Stimulated activated CD4-positive, alpha-beta T cell treated with anti-CD3 and anti-CD28 coated beads, Interleukin-4, amount 100 ng/mL, for 48 hours (primary cell): ENCODE results near the gene GCAT.

Experiments
- DNase-seq, 2 donors: peaks; one replicate each; pipeline ENCODE4 v3.0.0-alpha.2; 2020; ENCODE audit warnings: low read depth in 2 of 2

The GCAT gene

DNA sequence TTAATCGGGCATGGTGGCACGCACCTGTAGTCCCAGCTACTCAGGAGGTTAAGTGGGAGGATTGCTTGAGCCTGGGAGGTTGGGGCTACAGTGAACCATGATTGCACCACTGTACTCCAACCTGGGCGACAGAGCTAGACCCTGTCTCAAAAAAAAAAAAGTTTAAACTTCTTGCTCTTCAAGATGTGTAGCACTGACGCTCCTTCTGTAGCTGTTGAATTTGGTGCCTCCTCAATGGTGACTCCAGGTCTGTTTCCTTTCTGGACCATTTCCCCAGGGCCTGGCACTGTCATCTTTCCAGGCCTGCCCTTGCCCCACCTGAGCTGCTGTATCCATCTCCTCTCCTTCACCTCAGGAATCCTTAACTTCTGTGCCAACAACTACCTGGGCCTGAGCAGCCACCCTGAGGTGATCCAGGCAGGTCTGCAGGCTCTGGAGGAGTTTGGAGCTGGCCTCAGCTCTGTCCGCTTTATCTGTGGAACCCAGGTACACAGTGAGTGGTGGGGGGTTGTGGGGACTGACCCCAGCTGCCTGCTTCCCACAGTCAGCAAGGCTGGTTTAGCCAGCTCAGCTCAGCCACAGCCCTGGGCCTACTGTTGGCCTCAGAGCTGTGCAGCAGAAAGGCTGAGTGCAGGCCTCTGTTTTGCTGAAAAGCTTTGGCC is 2.1 kb downstream of the GCAT start:
- DNase-seq = no peak

DNA sequence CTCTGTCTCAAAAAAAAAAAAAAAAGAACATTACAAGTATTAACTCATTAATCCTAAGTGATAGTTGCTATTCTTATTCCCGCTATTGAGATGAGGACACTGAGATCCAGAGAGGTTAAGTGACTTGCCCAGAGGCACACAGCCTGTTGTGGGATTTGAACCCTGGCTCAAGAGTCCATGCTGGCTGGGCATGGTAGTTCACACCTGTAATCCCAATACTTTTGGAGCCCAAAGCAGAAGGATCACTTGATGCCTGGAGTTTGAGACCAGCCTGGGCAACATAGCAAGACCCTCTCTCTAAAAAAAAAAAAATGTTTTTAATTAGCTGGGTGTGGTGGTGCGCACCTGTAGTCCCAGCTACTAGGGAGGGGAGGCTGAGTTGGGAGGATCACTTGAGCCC is 4.1 kb downstream of the GCAT start:
- no peak for DNase-seq

DNA sequence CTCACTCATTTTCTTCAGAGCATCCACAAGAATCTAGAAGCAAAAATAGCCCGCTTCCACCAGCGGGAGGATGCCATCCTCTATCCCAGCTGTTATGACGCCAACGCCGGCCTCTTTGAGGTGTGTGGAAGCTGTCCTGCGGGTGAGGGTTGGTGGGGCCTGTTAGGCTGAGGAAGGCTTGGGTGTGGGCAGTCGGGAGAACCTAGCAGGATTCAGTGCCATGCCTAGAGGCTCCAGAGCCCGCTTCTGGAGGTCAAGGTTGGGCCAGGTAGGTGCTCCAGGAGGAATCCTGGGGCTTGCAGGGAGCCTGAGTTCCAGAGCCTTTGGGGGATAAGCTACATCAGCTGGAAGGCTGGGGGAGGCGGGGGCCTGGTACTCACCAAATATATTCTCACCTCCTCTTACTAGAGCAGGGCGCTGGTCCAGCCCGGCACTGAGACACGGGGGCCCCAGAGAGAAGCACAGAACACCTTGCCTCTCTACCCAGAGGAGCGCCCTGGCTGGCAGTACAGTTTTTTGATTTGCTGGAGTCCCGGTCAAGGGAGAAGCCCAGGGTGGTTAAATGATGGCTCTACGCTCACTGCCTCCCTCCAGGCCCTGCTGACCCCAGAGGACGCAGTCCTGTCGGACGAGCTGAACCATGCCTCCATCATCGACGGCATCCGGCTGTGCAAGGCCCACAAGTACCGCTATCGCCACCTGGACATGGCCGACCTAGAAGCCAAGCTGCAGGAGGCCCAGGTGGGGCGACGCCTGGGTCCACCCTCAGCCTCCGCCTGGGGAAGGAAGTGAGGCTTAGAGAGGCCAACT is 5.3 kb downstream of the GCAT start:
- no peak for DNase-seq

DNA sequence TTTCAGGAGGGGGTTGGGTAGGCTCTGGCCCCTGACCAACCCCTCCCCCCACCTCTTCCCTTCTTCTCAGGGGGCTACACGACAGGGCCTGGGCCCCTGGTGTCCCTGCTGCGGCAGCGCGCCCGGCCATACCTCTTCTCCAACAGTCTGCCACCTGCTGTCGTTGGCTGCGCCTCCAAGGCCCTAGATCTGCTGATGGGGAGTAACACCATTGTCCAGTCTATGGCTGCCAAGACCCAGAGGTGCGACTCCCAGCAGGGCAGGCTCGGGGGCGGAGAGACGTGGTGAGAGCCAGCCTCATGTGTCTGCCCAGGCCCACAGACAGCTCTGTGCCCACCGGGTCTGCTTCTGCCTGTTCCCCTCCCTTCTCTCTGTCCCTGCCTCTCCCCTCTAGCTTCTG is 7.9 kb downstream of the GCAT start:
- no peak for DNase-seq

DNA sequence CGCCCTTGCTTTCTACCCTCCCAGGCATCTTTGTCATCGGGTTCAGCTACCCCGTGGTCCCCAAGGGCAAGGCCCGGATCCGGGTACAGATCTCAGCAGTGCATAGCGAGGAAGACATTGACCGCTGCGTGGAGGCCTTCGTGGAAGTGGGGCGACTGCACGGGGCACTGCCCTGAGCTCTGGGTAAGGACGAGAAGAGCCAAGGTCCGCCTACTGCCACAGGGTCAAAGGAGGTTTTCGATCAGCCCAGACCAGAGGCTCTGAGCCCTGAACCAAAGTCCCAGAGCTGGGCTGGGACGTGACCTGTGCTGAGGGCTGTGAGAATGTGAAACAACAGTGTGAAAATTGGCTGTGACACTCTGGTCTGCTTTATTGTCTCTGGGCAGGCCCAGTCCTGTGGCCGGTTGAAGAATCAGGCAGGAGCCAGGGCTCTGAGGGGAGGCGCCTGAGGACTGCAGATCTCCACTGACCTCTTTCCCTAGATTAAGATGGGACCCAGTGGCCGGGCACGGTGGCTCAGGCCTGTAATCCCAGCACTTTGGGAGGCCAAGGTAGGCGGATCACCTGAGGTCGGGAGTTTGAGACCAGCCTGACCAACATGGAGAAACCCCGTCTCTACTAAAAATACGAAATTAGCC is 8.9 kb downstream of the GCAT start:
- DNase-seq = no peak

DNA sequence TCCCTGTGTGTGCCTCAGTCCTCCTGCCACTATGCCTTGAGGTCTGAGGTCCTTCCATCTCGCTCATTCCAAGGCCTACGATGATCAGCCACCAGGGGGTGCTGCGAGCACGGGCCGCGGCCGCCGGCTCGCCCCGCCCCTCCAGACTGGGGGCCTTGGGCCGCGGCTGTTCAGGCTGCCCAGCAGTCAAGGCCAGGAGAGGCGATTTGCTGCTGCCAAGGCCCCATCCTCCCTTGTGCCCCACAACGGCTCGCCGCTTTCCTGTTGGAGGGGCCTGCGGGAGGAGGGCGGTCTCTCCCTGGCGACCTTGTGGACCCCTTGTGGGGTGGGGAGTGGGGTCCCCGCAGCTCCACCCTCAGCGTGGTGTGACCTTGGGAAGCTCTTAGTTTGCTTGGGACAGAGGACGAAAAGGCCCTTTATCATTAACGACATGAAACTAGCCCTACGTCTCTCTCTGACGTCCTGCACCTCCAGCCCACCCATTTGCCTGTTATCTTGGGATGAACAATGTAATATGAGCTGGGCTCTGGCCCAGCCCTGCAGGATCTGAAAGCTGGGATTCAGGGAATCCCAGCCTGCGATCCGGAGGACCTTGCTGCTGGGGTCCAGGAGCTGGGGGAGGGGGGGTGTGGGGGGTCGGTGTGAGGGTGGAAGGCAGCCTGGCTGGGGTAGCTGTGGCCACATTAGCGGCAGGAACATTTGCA is 10.1 kb downstream of the GCAT start:
- peak; percentile 81 to 86 for DNase-seq

DNA sequence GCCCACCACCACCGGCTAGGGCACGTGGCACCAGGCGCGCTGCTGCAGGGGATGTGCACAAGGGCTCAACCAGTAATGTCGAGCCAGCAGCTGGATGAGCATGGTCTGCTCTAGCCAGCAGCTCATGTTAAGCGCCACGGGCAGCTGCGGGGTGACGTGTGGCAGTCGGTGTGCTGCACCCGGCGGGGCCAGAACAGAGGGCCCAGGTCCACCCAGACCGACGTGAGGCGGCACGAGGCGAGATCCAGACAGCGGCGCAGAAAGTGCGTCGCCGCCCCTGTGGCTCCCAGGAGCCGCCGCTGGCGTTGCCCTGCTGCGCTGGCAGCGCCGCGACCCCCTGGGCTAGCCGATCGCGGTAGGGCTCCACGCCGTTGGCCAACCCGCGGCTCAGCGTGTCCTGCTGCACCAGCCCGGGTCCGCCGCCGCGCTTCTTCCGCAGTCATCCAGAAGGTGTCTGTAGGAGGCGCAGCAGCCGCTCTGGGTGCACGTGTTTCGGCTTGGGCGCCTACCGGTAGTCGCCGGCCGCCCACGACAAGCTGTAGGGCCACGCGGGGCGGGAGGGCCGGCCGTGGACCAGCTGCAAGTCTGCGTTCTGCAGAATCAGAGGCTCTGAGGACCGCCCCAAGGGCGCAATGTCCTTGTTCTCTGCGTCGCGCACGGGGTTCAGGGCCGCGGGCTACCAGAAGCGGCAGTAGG is 10.8 kb downstream of the GCAT start:
- DNase-seq = peak; percentile 59 to 60

DNA sequence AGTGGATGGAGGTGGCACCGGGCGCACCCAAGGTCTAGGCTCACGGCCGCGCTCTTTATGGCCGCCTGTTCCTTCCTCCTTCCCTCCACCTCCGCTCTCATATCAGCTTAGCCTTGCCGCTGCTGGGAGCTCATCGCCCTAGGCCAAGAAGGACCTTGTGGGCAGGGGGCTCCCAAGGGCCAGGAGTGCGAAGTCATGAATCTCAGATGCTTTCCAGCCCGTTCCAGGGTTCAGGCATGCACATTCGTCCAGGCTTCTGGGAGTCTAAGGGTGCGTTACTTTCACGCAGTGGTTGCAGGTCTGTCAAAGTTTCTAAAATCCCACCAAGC is 11.3 kb downstream of the GCAT start:
- DNase-seq = no peak

DNA sequence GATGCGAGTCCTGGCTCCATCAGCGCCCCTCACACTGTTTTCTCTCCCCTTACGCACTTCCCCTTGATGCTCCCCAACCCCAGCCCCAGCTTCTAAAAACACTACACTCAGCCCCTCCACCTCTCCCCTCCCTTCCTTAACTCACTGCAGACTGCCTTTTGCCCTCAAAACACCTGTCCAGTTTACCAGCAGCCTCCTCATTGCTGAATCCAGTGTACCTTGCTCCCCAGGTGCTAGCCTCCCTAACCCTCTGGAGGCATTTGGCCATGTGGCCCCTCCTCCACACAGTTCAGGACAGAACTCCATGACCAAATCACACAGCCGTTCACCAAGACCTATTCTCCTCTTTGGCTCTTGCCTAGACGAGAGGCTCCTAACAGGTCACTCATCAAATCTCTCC is 12.6 kb downstream of the GCAT start:
- no peak for DNase-seq

DNA sequence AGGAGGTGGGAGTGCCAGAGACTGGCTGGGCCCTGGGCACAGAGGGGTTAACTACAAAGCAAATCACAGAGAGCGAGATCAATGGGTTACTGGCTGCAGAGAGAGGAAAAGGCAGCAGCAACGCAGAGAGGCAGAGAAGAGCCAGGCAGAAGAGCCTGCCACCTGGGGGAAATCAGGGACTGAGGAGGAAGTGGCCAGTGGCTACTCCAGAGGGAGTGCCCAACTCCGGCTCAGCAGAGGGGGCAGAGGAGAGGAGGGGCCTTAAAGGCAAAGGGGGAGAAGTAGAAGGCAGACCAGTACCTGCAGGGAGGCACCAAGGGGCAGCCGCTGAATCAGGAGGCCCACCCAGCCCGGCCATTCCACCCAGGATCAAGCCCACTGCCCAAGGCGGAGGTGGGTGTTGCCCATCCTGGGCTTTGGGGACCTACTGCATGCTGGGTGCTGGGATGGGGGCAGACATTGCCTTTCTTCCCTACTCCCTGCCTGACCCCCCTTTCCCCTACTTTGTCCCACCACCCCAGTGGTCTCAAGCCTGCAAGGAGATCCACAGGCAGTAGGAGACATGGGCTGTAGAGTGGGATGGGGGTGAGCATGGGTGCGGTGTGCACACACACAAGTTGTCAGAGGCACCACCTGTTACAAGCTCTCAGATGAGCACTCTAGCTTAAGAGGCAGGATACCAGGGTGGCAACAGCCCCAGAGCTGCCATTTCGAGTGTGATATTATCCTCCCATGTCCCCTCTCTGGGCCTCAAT is 14.5 kb downstream of the GCAT start:
- DNase-seq = no peak

DNA sequence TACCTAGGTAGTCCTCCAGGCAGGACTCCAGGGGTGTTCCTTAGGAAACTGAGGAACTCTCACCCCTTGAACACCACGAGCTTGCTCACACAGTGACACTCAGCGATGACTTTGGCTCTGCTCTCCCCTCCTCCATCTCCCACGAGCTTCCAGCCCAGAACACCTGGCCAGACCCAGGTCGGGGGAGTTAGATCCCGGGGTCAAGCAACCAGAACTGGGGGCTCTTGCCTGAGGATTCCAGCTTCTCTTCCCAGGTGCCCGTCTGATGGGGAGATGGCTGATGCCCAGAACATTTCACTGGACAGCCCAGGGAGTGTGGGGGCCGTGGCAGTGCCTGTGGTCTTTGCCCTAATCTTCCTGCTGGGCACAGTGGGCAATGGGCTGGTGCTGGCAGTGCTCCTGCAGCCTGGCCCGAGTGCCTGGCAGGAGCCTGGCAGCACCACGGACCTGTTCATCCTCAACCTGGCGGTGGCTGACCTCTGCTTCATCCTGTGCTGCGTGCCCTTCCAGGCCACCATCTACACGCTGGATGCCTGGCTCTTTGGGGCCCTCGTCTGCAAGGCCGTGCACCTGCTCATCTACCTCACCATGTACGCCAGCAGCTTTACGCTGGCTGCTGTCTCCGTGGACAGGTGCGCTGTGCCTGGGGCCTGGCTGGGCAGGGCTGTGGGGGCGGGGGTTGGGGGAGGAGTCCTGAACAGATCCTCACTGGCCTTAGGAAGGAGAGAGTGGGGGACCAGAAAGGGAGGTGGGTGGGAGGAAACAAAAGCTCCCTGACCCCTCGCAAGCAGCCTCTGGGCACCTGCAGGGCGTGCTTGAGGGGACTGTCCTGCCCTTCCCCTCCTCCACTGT is 15.6 kb downstream of the GCAT start, which contains the start of gene GALR3:
Gene GALR3, plus strand, starts transcription at position 249 of the 852 bp plus-strand sequence. Its CDS starts 25 bp downstream, at position 274.
- DNase-seq = no peak

DNA sequence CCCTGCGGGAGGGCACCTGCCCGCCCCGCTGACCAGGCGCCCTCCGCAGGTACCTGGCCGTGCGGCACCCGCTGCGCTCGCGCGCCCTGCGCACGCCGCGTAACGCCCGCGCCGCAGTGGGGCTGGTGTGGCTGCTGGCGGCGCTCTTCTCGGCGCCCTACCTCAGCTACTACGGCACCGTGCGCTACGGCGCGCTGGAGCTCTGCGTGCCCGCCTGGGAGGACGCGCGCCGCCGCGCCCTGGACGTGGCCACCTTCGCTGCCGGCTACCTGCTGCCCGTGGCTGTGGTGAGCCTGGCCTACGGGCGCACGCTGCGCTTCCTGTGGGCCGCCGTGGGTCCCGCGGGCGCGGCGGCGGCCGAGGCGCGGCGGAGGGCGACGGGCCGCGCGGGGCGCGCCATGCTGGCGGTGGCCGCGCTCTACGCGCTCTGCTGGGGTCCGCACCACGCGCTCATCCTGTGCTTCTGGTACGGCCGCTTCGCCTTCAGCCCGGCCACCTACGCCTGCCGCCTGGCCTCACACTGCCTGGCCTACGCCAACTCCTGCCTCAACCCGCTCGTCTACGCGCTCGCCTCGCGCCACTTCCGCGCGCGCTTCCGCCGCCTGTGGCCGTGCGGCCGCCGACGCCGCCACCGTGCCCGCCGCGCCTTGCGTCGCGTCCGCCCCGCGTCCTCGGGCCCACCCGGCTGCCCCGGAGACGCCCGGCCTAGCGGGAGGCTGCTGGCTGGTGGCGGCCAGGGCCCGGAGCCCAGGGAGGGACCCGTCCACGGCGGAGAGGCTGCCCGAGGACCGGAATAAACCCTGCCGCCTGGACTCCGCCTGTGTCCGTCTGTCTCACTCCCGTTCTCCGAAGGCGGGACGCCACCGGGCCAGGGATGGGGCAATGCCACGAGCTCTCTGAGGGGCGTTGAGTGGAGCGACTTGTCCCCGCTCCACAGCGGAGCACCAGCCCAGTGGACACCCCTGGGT is 17.2 kb downstream of the GCAT start:
- DNase-seq = no peak

DNA sequence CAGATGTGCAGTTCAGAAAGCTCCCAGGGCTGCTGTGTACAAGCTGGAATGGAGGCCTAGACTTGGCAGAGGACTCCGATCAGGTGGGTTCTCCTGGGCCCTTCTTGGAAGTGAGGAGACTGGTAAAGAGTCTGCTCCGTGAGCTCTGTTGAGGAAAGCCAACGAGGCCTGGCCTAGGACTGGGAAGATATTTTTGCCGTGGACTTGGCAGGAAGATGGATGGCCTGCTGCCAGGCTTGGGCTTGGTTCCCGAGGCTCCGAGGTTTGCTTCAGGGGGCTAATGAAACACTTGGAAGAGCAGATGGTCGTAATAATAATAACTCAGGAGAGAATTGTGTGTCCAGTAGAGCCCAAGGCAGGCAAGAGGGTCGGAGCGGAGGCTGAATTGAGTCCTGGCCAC is 19.3 kb downstream of the GCAT start:
- no peak for DNase-seq

DNA sequence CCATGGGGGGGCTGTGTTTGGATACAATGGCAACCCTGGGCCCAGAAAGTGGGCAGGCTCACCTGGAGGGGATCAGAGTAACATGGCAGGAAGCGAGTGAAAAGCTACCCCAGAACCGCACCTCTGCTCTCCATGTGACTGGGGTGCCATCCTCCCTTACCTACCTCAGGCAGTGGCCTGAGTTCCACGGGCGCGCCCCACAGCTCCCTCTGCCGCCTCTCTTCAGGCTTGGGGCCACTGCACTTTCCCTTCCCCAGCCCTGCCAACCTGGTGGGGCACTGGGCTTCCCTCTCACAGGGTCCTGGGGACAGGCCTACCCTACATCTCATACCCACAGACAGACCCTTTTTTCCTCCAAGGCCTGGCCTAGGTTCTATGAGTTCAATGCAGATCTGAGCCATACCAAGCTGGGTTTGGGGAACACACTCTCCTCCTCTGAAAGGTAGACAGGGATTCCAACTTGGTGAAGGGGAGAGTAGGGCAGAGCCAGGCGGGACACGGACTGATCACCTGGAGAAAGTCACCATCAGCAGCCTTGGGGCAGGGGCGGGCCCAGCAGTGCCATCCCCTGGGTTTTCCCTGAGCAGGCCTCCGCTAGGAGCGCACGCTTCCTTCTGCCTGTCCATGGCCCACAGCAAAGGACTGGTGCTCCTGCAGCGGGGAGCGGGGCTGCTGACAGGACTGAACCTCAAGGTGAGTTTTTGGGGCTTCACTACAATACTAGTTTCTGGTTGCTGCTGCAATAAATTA is 22.5 kb downstream of the GCAT start:
- no peak for DNase-seq

DNA sequence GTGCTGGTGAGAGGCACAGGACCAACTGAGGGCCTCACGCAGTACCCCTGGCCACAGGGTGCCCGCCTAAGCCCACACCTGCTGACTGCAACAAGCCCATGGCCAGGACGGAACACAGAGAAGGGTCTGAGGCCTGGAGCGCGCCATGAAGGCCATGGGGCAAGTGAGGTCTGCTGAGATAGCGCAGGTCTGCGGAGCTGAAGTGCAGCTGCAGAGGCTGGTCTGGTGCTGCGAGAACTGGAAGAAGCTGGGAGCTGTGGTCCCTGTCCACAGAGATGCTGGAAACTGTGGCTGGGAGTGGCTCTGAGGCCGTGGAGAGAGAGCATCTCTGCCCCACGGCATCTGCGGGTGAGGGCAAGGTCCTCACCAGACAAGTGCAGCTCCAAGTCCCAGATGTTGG is 23.7 kb downstream of the GCAT start:
- DNase-seq = no peak

DNA sequence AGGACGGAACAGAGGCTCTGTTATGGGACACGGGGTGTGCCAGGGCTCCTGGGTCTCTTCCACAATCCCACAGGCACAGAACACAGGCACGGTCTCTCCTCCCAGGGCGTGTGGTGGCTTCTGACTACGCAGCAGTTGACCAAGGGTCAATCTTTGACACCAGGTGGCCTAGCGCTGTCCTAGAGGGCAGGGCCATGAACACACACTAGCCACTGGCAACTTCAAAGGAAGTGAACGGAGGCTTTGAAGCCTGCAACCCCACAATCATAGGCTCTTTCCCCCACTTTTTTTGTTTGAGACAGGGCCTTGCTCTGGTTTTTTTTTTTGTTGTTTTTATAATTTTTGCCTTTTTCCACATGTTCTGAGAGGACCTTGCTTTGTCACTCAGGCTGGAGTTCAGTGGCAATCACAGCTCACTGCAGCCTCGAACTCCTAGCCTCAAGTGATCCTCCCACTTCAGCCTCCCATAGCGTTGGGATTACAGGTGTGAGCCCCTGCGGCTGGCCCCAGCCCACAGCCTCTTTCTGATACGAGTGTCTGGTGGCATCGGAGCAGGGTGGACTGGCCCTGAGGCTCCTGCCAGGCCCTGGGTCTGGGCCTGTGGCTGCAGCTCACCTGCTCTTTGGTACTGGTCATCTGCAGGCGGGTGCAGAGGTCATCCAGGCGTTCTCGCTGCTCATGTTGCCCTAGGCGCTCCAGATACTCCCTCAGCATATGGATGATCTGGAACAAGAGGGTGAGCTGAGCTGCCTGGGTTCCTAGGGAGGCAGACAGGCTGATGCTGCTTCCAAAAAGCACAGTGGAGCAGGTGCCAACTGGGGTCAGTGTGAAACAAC is 24.5 kb downstream of the GCAT start:
- no peak for DNase-seq
